Neural crest cell (in vitro differentiated cells): ENCODE measurements around the gene TRPC4AP. TPM values are rescaled to one million over a fixed set of nuclear protein-coding genes. Genes with fewer than 3 reads are reported as not detected.

Experiments used
- DNase-seq: peaks from one replicate; pipeline ENCODE4 v3.0.0; 2021; ENCODE audit warnings: low read depth, mixed read lengths, low spot score
- H3K27ac Mint-ChIP-seq: one replicate; pipeline ENCODE4 v1.8.0; 2021; ENCODE audit warnings: mild to moderate bottlenecking, mixed read lengths; ENCODE audit not compliant: unreplicated experiment
- H3K27me3 Mint-ChIP-seq: 2 replicates; pipeline ENCODE4 v1.8.0; 2021; ENCODE audit warnings: low read depth, mild to moderate bottlenecking, mixed read lengths
- H3K36me3 Mint-ChIP-seq: 2 replicates; pipeline ENCODE4 v1.8.0; 2021; ENCODE audit warnings: low read depth, mild to moderate bottlenecking, mixed read lengths
- H3K4me1 Mint-ChIP-seq: 2 replicates; pipeline ENCODE4 v1.8.0; 2021; ENCODE audit warnings: mixed read lengths
- H3K4me3 Mint-ChIP-seq: one replicate; pipeline ENCODE4 v1.8.0; 2021; ENCODE audit warnings: mild to moderate bottlenecking, mixed read lengths
- H3K9me3 Mint-ChIP-seq: 2 replicates; pipeline ENCODE4 v1.8.0; 2021; ENCODE audit warnings: mixed read lengths
- CTCF ChIP-seq: fragments of 200-600 bp; sonication (generic); conservative IDR thresholded peaks from 2 replicates; pipeline ENCODE4 v1.5.0; 2021; ENCODE audit warnings: antibody characterized with exemption, mild to moderate bottlenecking
- total RNA-seq: library from RNA; stranded (reverse); gene quantifications from 2 replicates; pipeline ENCODE4 v1.2.1, GENCODE V29; 2021

TRPC4AP gene
- total RNA-seq, 1 donor from 2014 or later, result 96.2 TPM

GRCh38 chr20:34970193-34970840, 122.3 kb downstream of the TRPC4AP start:
- Mint-ChIP-seq H3K27me3 (no peaks in the 10 kb centered on the region), H3K27ac (no peak overlapping the region), H3K4me1 (peaks cover 14% of the 10 kb centered on the region), H3K4me3 (no peak overlapping the region), H3K9me3 (no peaks in the 10 kb centered on the region), H3K36me3 (no peaks in the 10 kb centered on the region)
- no peak for DNase-seq
- no peak for TF ChIP-seq CTCF

- DNase-seq, result no peak
- no peak overlapping the region for H3K27ac Mint-ChIP-seq
- TF ChIP-seq CTCF, result no peak
- no peak overlapping the region for H3K4me3 Mint-ChIP-seq
- H3K36me3 Mint-ChIP-seq, result no peaks in the 10 kb centered on the region
- peaks cover 12% of the 10 kb centered on the region for H3K4me1 Mint-ChIP-seq
- no peaks in the 10 kb centered on the region for H3K9me3 Mint-ChIP-seq
- no peaks in the 10 kb centered on the region for H3K27me3 Mint-ChIP-seq
Observed at GRCh38 chr20:34968042-34968775, 124.4 kb downstream of the TRPC4AP start.

- Mint-ChIP-seq H3K4me1 (peaks cover 8% of the 10 kb centered on the region), H3K27me3 (no peaks in the 10 kb centered on the region), H3K9me3 (no peaks in the 10 kb centered on the region), H3K36me3 (no peaks in the 10 kb centered on the region), H3K4me3 (no peak overlapping the region), H3K27ac (no peak overlapping the region)
- no peak for TF ChIP-seq CTCF
- no peak for DNase-seq
Observed at GRCh38 chr20:34967421-34967820, 125.2 kb downstream of the TRPC4AP start.

GRCh38 chr20:34965051-34965450, 127.6 kb downstream of the TRPC4AP start:
- no peak overlapping the region for H3K4me3 Mint-ChIP-seq
- no peak for DNase-seq
- no peaks in the 10 kb centered on the region for H3K27me3 Mint-ChIP-seq
- TF ChIP-seq CTCF, result no peak
- peaks cover 8% of the 10 kb centered on the region for H3K4me1 Mint-ChIP-seq
- H3K36me3 Mint-ChIP-seq, result no peaks in the 10 kb centered on the region
- no peak overlapping the region for H3K27ac Mint-ChIP-seq
- no peaks in the 10 kb centered on the region for H3K9me3 Mint-ChIP-seq

GRCh38 chr20:34964486-34964885, 128.1 kb downstream of the TRPC4AP start:
- H3K27me3 Mint-ChIP-seq, result no peaks in the 10 kb centered on the region
- H3K9me3 Mint-ChIP-seq, result no peaks in the 10 kb centered on the region
- peaks cover 8% of the 10 kb centered on the region for H3K4me1 Mint-ChIP-seq
- H3K4me3 Mint-ChIP-seq, result no peak overlapping the region
- no peak for DNase-seq
- H3K36me3 Mint-ChIP-seq, result no peaks in the 10 kb centered on the region
- H3K27ac Mint-ChIP-seq, result no peak overlapping the region
- TF ChIP-seq CTCF, result no peak
